GM12874 (cell line): ENCODE measurements around the gene CHST11.

Experiments
- CTCF ChIP-seq: IDR thresholded peaks from 2 replicates; pipeline ENCODE4 v1.5.1; 2011; ENCODE audit warnings: low read depth, mild to moderate bottlenecking, control low read depth, low read length, moderate library complexity; ENCODE audit not compliant: insufficient read depth

The CHST11 gene

GRCh38 chr12:104641862-104642261 lies 185.1 kb downstream of the CHST11 start:
- peak; percentile 50 for TF ChIP-seq CTCF

- TF ChIP-seq CTCF, result no peak
These were observed 186.5 kb downstream of the CHST11 start for GRCh38 chr12:104643093-104643818.

- no peak for TF ChIP-seq CTCF
These were observed 187.3 kb downstream of the CHST11 start for GRCh38 chr12:104643819-104644669.

GRCh38 chr12:104648756-104649155 lies 192.0 kb downstream of the CHST11 start:
- TF ChIP-seq CTCF, result no peak

- no peak for TF ChIP-seq CTCF
These were observed 192.6 kb downstream of the CHST11 start for GRCh38 chr12:104649217-104649824.

- TF ChIP-seq CTCF, result no peak
These were observed 193.2 kb downstream of the CHST11 start for GRCh38 chr12:104649921-104650320.

- TF ChIP-seq CTCF, result no peak
These were observed 193.8 kb downstream of the CHST11 start for GRCh38 chr12:104650541-104650940.
